GM12801 (cell line): ENCODE data around the gene RABAC1.

Experiments used
- CTCF ChIP-seq: IDR thresholded peaks from one replicate; pipeline ENCODE4 v1.5.1; 2011; ENCODE audit warnings: control low read depth; ENCODE audit not compliant: insufficient read length; ENCODE audit errors: extremely low read depth

RABAC1 gene

GRCh38 chr19:41959056-41960053 lies at the start of gene RABAC1:
RABAC1 (minus strand) TSS chr19:41959321; CDS start chr19:41959292, 29 bp downstream.
- TF ChIP-seq CTCF: no peak

- TF ChIP-seq CTCF: no peak
Observed at GRCh38 chr19:42006569-42006968, 47.4 kb upstream of the RABAC1 start.

GRCh38 chr19:42005504-42005903 lies 46.4 kb upstream of the RABAC1 start:
- no peak for TF ChIP-seq CTCF

- no peak for TF ChIP-seq CTCF
Observed at GRCh38 chr19:42003506-42004294, 44.6 kb upstream of the RABAC1 start.

GRCh38 chr19:41999878-42000208 lies 40.7 kb upstream of the RABAC1 start:
- TF ChIP-seq CTCF: no peak

- no peak for TF ChIP-seq CTCF
Observed at GRCh38 chr19:41999071-41999877, 40.2 kb upstream of the RABAC1 start.
